HG03378 (cell line): ENCODE data around the gene PCGF3.
"Not testable (repeated sequence)": the region's sequence is repeated elsewhere in the genome, so short reads cannot be mapped to it uniquely, and the experiment has no call there.

Source experiments
- ATAC-seq: cut with Tn5 transposase; IDR thresholded peaks from one replicate; pipeline ENCODE4 v1.9.1; 2021; ENCODE audit warnings: mild to moderate bottlenecking, moderate library complexity; ENCODE audit not compliant: unreplicated experiment

PCGF3 gene

DNA sequence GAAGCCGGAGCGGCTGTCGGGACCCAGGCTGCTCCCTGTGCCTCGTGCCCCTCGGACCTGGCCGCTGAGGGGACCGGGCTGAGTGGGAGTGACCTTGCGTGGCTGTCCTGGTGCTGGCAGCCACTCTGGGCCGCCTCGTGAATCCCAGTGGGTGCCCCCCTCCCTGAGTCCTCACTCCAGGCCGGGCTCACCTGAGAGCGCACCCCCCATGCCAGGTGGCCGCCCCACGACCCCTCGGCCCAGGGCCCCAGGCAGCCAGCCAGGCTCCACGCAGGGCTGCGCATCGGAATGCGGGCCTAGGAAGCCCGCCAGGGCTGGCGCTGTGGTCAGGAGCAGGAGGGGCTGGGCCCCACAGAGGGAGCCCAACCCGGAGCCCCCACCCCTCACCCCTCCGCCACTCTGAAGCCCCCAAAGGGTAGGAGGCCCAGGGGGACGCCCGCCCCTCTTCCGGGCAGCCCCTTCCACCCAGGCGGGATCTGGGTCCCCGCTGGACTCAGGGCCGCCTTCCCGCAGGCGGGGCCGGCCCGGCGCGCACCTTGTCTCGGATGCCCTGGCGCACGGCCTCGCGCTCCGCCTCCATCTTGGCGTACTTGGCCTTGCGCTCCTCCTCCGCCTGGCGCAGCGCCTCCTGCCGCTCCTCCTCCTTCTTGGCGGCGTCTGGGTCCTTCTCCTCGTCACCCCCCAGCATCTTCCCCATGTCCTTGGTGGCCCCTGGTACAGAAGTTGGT is 86.4 kb downstream of the PCGF3 start:
- ATAC-seq: no peak

DNA sequence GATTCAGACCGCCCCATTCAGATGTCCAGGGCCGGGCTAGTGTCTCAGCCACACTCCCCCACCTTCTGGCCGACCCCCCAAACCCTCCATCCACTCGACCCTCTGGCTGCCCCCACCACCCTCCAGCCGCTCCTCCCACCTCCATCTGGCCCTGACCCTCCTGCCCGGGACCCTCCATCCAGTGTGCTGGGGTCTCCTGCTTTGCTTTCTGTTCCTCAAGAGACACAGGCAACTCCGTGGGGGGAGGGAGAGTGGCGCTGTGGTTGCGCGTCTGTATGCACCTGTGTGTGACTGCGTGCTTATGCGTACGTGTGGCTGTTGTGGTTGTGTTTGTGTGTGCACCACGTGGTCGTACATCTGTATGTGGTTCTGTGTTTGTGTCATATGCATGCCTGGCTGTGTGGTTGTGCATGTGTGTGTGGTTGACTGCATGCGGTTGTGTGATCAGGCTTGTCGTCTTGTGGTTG is 87.0 kb downstream of the PCGF3 start:
- no peak for ATAC-seq

DNA sequence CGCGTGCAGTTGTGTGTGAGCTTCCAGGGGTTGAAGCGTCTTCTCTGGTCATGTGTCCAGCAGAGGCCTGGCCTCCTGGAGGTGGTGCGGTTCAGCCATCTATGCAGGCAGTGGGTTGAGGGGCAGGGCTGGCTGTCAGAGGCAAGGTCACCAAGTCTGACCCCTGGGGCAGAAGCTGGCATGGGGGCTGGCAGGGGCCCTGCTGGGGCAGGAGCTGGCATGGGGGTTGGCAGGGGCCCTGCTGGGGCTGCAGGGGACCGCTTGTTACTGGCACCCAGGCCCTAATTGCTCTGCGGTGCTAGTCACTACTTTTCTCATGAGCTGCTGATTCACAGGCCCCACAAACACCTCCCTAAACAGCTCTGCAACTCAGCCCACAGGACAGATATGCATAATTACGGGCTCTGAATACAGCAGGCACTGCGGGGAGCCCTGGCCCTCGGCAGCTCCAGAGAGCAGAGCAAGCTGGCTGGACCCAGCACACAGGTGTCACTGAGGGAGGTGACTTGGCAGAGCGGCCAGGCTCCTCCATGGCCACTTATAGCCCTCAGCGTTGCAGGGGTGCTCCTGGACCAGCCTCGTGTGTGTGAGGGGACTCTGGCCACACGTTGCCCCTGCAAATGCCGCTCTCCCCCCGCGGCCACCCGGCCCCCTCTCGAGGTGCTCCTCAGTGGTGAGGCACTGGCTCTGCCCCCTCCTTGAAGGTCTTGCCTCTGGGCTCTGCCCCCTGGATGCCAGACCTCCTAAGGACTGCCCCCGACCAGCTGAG is 87.6 kb downstream of the PCGF3 start:
- ATAC-seq: no peak

DNA sequence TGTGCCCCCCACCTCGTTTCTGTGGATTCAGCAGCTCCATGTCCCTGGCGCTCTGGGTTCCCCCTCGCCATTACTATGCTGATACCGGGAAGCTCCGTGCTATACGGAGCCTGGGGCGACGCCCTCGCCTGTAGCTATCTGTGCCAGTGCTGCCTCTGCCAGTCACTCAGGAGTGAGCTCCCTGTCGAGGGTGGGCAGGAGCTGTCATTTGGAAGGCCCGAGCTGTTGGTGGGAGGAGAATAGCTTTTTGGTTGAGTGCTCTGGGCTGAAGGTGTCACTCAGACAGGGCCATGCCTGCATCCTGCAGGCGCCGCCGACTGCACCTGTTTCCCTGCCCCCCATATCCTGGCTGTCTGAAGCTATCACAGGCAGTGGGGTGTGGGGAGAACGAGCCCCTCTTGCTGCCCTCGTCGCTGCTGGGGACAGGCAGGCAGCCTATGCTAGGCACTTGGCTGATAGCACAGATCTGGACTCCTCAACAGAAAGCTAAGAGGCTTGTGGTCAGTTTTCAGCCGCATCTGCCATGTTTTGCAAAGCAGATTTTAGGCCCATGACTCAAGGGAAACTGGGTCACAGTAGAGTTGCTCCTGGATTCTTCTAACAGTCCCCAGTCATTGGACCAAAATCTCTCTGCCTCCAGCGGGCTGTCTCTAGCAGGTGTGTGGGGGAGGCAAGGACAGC is 88.4 kb downstream of the PCGF3 start:
- no peak for ATAC-seq

DNA sequence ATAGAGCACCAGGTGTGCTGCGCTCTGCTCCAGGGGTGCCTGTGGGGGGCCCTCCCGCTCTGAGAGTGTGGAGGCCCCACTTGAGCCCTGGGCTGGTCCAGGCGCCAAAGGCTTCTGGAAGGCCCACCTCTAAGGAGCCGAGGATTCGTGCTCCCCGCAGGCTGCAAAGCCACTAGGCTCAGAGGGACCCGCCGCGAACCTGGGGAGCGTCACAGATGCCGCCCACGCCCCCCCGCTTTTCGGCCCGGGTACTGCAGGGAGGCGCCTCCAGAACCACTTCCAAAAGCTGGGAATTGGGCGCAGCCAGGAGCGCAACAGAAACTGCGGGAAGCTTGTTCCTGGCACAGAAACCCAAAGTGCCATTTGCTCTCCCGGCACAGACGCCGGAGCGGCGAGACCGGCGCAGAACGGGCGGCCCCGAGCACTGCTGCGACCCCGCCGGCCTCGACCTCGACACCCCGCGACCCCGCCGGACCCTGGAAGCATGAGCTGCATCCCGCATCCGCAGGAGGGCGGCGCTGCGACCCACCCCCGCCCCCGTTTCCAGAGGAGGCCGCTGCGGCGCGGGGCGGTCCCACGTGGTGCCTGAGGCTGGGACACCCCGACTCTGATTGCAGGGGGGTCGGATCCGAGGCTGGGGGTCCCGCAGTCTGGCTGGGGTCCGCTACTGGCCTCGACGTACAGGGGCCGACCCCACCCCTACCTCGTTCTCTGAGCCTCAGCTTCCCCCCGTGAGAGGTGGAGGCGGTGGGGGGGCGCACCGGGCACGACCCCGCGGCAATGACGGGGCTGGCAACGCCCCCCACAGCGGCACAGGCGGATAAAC is 89.5 kb downstream of the PCGF3 start:
- no peak for ATAC-seq

DNA sequence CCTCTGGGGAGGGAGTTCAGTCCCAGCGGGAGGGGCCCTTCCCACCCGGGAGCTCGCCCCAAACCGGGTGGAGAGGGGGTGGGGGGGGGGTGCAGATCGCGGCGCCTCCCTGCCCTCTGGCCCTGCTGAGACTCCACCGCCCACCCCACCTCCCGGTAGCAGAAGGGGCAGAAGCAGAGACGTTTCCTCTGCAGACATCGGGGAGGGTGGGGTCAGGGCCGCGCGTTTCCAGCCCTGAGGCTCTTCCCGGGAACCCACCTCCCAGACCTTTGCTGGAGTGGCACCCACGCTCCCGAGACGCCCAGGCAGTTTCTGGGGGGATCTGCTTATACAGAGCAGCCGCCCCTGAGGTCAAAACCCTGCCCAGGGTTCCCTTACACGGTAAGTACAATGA is 90.1 kb downstream of the PCGF3 start:
- no peak for ATAC-seq

DNA sequence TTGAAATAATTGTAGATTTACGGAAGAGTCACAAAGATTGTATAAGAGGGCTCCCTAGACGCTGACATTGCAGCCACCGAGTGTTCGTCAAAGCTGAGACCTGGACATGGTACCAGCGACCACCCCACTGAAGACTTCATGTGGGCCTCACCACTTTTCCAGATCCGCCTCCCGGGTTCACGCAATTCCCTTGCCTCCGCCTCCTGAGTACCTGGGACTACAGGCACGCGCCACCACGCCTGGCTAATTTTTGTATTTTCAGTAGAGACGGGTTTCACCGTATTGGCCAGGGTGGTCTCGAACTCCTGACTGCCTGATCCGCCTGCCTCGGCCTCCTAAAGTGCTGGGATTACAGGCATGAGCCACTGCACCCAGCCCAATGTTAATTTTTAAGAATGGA is 90.6 kb downstream of the PCGF3 start:
- no peak for ATAC-seq

DNA sequence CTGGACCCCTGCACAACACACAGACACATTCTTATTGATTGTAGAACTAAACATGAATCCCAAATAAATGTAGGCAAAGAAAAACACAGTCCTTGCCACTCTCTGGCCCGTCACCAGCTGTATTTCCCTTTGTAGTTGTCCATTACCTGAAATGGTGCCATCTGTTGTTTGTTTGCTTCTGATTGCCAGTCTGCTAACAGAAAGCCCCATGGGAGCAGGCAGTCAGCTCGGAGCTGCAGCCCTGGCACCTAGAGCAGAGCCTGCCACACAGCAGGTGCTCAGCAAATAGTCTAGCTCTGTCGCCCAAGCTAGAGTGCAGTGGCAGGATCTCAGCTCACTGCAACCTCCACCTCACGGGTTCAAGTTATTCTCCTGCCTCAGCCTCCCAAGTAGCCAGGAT is 91.4 kb downstream of the PCGF3 start:
- no peak for ATAC-seq

DNA sequence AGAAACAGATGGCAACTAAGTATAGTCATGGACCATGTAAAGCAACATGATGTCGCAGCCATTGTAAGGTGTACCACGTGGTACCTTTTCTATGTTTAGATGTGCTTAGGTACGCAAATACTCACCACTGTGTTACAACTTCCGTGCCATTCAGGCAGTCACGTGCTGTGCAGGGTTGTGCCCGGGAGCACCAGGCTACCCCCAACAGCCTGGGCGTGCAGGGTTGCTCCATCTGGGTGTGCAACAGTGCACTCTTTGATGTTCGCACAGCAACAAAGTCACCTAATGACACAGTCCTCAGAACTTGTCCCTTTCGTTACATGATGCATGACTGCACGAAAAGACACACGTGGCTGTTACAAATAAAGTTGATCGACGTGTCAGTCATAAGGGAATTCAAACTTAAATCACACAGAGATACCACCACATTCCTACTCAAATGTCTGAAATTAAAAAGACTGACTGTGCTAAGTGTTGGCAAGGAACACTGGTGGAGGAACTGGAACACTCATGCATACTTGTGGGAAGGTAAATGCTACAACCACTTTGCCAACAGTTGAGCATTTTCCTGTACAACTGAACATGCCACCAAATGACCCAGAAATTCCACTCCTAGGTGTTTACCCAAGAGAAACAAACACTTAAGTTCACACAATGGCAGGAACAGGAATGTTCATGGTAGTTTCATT is 95.9 kb downstream of the PCGF3 start:
- no peak for ATAC-seq

DNA sequence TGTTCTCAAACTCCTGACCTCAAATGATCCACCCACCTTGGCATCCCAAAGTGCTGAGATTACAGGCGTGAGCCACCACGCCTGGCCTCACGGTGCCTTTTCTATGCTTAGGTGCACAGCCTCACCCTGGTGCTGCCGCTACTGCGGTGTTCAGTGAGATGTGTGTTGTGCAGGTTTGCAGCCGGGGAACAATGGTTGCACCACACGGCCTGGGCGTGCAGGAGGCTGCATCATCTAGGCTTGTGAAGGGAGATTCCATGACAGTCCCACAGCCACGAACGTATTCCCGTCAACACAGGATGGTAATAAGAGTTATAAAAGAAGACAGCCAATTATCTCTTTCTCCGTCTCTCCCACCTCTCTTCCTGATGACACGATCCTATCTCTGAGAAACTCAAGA is 98.3 kb downstream of the PCGF3 start:
- no peak for ATAC-seq

DNA sequence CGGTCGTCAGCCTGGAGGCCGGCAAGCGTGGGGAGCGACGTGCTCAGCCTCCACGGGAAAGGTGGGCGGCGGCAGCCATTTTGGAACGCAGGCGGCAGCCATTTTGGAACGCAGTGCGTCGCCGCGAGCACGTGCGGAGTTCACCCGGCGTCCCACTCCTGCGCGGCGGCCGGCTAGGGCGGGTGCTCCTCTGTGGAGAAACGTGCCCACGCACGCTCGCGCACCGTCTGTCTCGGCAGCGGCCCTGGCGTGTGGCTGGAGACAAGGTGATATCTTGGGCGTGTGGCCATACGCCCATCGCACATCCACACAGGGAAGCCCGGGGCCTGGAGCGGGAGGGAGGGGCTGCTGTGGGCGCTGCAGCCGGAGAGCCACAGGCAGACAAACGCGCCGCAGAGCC is 99.2 kb downstream of the PCGF3 start:
- ATAC-seq: no peak

DNA sequence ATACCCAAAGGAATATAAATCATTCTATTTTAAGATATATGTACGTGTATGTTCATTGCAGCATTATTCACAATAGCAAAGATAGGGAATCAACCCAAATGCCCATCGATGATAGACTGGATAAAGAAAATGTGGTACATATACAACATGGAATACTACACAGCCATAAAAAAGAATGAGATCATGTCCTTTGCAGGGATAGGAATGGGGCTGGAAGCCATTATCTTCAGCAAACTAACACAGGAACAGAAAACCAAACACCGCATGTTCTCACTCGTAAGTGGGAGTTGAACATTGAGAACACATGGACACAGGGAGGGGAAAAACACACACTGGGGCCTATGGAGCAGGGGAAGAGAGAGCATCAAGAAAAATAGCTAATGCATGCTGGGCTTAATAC is 101.3 kb downstream of the PCGF3 start:
- ATAC-seq: not testable (repeated sequence)

DNA sequence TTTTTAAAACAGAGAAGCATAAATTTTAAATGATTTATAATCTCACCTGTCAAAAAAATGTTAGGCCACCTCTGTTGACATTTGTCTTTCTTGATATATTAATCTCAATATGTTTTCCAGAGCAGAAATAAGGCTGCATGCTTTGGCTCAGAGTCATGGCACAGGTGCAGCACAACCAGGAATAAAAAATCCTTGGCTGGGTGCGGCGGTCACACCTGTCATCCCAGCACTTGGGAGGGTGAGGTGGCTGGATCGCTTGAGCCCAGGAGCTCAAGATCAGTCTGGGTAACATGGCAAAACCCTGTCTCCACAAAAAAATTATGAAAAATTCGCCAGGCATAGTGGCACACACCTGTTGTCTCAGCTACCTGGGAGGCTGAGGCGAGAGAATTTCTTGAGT is 102.2 kb downstream of the PCGF3 start:
- ATAC-seq: no peak

DNA sequence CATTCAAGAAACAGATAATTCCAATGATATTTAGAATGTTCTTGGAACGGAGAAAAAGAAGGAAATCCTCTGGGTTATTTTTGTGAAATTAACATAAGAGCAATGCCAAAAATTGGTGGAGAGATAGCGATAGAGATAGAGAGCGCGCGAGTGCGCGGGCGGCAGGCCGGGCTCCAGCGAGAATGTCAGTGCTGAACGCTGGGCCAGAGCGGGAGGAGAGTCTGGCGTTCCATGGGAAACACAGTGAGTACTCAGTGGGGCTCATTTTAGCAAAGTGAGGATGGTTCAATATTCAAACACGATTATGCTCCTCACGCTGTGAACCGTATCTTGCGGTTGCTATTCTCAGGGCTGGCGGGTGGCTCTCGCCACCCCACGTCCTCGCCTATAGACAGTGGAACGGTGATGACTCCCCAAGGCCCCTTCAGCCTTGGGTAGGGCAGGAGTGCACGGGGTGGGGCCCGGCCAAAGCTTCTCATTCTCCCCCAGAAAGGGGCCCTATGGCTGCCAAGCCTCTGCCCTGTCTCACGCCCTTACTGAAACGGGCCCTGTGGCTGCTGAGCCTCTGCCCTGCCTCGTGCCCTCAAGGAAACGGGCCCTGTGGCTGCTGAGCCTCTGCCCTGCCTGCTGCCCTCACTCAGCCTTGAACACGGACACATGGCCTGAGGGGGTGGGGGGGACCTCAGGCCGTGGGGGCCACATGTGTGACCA is 103.4 kb downstream of the PCGF3 start:
- no peak for ATAC-seq

DNA sequence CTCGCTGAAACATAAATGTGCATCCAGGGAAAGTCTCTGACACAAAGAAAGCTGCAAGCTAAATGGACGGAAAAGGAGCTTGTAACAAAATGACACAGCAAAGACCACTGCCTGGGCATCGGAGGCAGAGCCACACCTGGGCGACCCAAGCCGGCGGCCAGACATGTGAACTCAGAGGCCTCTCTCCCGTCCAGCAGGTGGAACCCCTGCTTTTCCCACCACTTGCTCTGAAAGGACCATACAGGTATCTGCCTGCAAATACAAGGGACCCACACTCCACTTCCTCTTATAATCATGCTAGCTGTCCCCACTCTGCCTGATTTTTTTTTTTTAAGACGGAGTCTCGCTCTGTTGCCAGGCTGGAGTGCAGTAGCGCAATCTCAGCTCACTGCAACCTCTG is 108.3 kb downstream of the PCGF3 start:
- ATAC-seq: no peak

DNA sequence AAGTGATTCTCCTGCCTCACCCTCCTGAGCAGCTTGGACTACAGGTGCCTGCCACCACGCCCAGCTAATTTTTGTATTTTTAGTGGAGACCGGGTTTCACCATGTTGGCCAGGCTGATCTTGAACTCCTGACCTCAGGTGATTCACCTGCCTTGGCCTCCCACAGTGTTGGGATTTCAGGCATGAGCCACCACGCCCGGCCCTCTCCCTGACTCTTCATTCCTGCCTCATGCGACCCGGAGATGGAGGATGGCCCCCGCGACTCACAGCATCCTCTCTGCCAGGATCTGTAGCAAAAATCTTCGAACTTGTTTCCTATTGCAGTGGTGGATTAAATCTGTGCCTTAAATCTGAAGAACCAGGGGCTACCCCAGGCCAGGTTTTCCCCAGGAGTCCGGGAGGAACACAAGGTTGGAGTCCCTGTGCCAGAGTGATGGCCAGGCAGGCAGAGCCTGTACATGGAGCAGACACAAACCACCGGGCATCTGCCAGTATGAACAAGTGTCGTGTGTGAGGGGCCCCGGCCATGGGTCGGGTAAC is 108.7 kb downstream of the PCGF3 start:
- ATAC-seq: no peak

DNA sequence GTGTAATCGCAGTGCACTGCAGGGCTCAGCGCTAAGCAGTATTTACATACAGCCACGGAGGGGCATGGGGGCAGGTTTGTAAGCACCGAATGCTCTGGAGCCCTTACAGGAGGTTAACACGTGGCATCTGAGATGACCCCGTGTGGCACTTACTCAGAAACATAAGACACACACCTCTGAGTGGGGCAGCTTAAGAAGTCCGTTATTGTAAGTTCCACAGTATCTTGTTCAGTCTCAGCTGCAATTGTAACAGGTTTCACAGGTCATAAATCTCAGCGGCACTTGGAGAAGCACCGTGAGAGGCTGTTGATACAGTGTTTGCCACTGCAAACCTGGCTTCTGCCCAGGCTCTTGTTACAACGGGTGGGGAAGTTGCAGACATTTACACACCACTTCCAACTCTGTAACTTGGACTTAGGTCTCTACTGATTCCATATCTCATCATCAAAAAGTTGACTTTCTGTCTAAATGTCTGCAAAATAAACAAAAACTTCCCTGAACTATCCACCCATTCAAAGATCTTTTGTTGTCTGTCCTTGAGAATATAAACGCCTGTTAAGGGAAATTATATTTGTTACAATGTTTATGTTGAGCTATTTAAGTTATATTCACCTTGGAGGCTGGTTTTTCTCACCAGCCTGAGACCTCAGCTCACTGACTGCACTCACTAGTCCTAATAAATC is 110.0 kb downstream of the PCGF3 start:
- no peak for ATAC-seq

DNA sequence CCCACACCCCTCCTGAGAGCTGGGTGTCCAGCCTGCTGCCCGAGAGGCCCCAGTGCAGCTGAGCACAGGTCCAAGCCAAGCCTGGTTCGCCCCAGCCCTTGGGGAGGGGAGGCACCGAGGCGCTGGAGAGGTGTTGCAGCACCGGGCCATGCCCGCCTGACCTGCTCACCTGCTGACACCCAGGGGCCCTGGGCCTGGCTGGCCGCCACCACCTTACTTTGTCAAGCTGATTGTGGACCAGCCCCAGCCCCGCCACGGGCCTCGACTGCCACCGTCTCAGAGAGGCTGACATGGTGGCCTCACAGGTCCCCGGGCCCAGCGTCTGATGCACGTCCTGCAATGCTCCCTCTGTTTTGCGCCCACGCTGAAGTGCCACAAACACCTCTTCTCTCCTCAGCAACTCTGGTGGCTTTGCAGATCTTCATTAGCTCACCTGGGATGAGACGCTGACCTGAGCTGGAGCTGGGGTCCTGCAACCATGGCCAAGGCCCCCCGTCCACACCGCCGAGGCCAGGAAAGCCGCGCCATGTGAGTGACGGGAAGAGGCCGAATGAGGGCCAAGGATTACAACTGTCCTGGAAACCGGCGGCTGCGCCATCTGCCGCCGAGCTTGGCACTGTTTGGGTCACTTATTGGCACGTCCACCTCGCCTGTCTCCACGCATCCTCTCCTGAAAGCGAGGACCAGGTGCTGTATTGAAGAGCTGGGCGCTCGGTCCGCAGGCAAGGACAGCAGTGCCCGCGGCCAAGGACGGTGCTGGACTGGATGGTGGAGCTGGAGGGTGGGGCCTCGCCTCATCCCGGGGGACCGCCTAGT is 112.7 kb downstream of the PCGF3 start:
- no peak for ATAC-seq
